Activated gamma-delta T cell treated with anti-CD3 and anti-CD28 coated beads, Interleukin-2, amount 50 U/mL, for 16 hours (primary cell): ENCODE results near the gene DOK1.
"Not testable (repeated sequence)": the region's sequence is repeated elsewhere in the genome, so short reads cannot be mapped to it uniquely, and the experiment has no call there.

Source experiments
- DNase-seq: peaks from one replicate; pipeline ENCODE4 v3.0.0-alpha.2; 2020; ENCODE audit warnings: low read depth

Gene DOK1

GRCh38 chr2:74548900-74549826 is 5.4 kb upstream of the DOK1 start:
- DNase-seq, result no peak

GRCh38 chr2:74550231-74550630 is 4.3 kb upstream of the DOK1 start:
- DNase-seq, result no peak

GRCh38 chr2:74551530-74551929 is 3.0 kb upstream of the DOK1 start:
- no peak for DNase-seq

GRCh38 chr2:74551942-74552913 is 2.3 kb upstream of the DOK1 start:
- no peak for DNase-seq

- no peak for DNase-seq
Measured at GRCh38 chr2:74552914-74553811, 1.4 kb upstream of the DOK1 start.

- peak; percentile 15 for DNase-seq
Measured at GRCh38 chr2:74554820-74555531, 456 bp downstream of the DOK1 start.

GRCh38 chr2:74555610-74556103 is 1.1 kb downstream of the DOK1 start:
- no peak for DNase-seq

- DNase-seq, result no peak
Measured at GRCh38 chr2:74556159-74556558, 1.6 kb downstream of the DOK1 start.

- DNase-seq, result no peak
Measured at GRCh38 chr2:74556831-74557370, 2.4 kb downstream of the DOK1 start.

GRCh38 chr2:74558284-74559230 is 4.0 kb downstream of the DOK1 start:
- no peak for DNase-seq

- DNase-seq, result no peak
Measured at GRCh38 chr2:74559912-74560311, 5.4 kb downstream of the DOK1 start.

- no peak for DNase-seq
Measured at GRCh38 chr2:74560591-74560990, 6.1 kb downstream of the DOK1 start.

- not testable (repeated sequence) for DNase-seq
Measured at GRCh38 chr2:74561022-74561421, 6.5 kb downstream of the DOK1 start.

GRCh38 chr2:74562126-74562775 is 7.7 kb downstream of the DOK1 start:
- DNase-seq, result no peak

- no peak for DNase-seq
Measured at GRCh38 chr2:74564222-74564621, 9.7 kb downstream of the DOK1 start.

- DNase-seq, result no peak
Measured at GRCh38 chr2:74566076-74566753, 11.7 kb downstream of the DOK1 start.

- no peak for DNase-seq
Measured at GRCh38 chr2:74566754-74567085, 12.2 kb downstream of the DOK1 start.

- no peak for DNase-seq
Measured at GRCh38 chr2:74567881-74568280, 13.4 kb downstream of the DOK1 start.
